ENCODE measurements around the gene NR2F1.

GRCh38 chr5:93599001-93599379 lies 16.0 kb downstream of the NR2F1 start:
- TF ChIP-seq POLR2A (IDR thresholded peaks at IDR 0.05; ENCODE audit: low read depth, low read length) (no peak), POLR2AphosphoS5 (IDR thresholded peaks at IDR 0.05; ENCODE audit: low read depth, low read length) (no peak), SPI1 (IDR thresholded peaks at IDR 0.05; ENCODE audit: low read depth, low read length) (no peak), TAF1 (IDR thresholded peaks at IDR 0.05; ENCODE audit: low read depth, low read length) (no peak)
